WTC11 (cell line): Measurements from ENCODE around the gene MED19. TPM values are rescaled to one million over a fixed set of nuclear protein-coding genes. Genes with fewer than 3 reads are reported as not detected.
A peak's percentile ranks its signal among the peaks of the same experiment; 100 is the strongest.

ENCODE experiments used
- ATAC-seq: fragments of 200-7000 bp; cut with Tn5 transposase; 2 replicates; pipeline ENCODE4 v1.10.0; 2021; ENCODE audit warnings: mild to moderate bottlenecking, moderate library complexity
- CTCF ChIA-PET: fragments of 300-600 bp; sonication (Branson Sonifier 250); formaldehyde crosslinking; loops from one replicate; lab custom pipeline; 2021; ENCODE audit warnings: antibody characterized with exemption; lab: Charles Lee
- POLR2A ChIA-PET: fragments of 350-600 bp; sonication (Branson Sonifier 250); formaldehyde crosslinking; loops from one replicate; lab custom pipeline; 2021; ENCODE audit warnings: antibody characterized with exemption; lab: Charles Lee
- DNase-seq: peaks from one replicate; pipeline ENCODE4 v3.0.0; 2021; ENCODE audit warnings: low spot score
- H3K27ac Mint-ChIP-seq: 2 replicates; pipeline ENCODE4 v1.8.0; 2021; ENCODE audit warnings: mixed read lengths
- H3K27me3 Mint-ChIP-seq: 2 replicates; pipeline ENCODE4 v1.8.0; 2021; ENCODE audit warnings: low read depth, mild to moderate bottlenecking, moderate library complexity, mixed read lengths
- H3K36me3 Mint-ChIP-seq: 2 replicates; pipeline ENCODE4 v1.8.0; 2021; ENCODE audit warnings: mixed read lengths
- H3K4me1 Mint-ChIP-seq: 2 replicates; pipeline ENCODE4 v1.8.0; 2022; ENCODE audit warnings: mixed read lengths
- H3K4me3 Mint-ChIP-seq: 2 replicates; pipeline ENCODE4 v1.8.0; 2021; ENCODE audit warnings: mild to moderate bottlenecking, moderate library complexity, mixed read lengths
- H3K9me3 Mint-ChIP-seq: 2 replicates; pipeline ENCODE4 v1.8.0; 2021; ENCODE audit warnings: mixed read lengths
- ARID4B ChIP-seq: sonication (generic); formaldehyde crosslinking; IDR thresholded peaks from 2 replicates; pipeline ENCODE4 v1.8.0; 2023; ENCODE audit warnings: missing genetic modification reagents, mild to moderate bottlenecking, borderline replicate concordance
- FOXJ3 ChIP-seq: sonication (generic); formaldehyde crosslinking; IDR thresholded peaks from 2 replicates; pipeline ENCODE4 v1.9.0; 2021; ENCODE audit warnings: missing genetic modification reagents, mild to moderate bottlenecking, borderline replicate concordance
- GRHL2 ChIP-seq: fragments of 250-450 bp; sonication (Bioruptor Pico); IDR thresholded peaks from 2 replicates; pipeline ENCODE4 v1.8.0; 2022; ENCODE audit warnings: mild to moderate bottlenecking, moderate library complexity; ENCODE audit not compliant: insufficient replicate concordance, severe bottlenecking
- GTF2I ChIP-seq: fragments of 250-450 bp; sonication (Bioruptor Pico); conservative IDR thresholded peaks from 2 replicates; pipeline ENCODE4 v1.4.0; 2021; ENCODE audit warnings: mild to moderate bottlenecking
- IRF1 ChIP-seq: sonication (generic); formaldehyde crosslinking; IDR thresholded peaks from 2 replicates; pipeline ENCODE4 v1.8.0; 2023; ENCODE audit warnings: missing genetic modification reagents
- KAT7 ChIP-seq: sonication (generic); formaldehyde crosslinking; IDR thresholded peaks from 2 replicates; pipeline ENCODE4 v1.8.1; 2023; ENCODE audit warnings: missing genetic modification reagents, mild to moderate bottlenecking, borderline replicate concordance
- MYBL2 ChIP-seq: sonication (generic); formaldehyde crosslinking; IDR thresholded peaks from 2 replicates; pipeline ENCODE4 v1.8.1; 2023; ENCODE audit warnings: mild to moderate bottlenecking, moderate library complexity, missing genetic modification reagents
- NFYB ChIP-seq: sonication (generic); formaldehyde crosslinking; conservative IDR thresholded peaks from 2 replicates; pipeline ENCODE4 v1.8.0; 2022; ENCODE audit warnings: low read depth, missing genetic modification reagents
- NR1H2 ChIP-seq: sonication (generic); formaldehyde crosslinking; IDR thresholded peaks from 2 replicates; pipeline ENCODE4 v1.9.0; 2021; ENCODE audit warnings: mild to moderate bottlenecking, moderate library complexity, missing genetic modification reagents
- NR3C1 ChIP-seq: sonication (generic); formaldehyde crosslinking; conservative IDR thresholded peaks from 2 replicates; pipeline ENCODE4 v1.8.1; 2023; ENCODE audit warnings: low read depth, mild to moderate bottlenecking, missing genetic modification reagents
- PRDM15 ChIP-seq: sonication (generic); formaldehyde crosslinking; IDR thresholded peaks from 2 replicates; pipeline ENCODE4 v1.8.0; 2022; ENCODE audit warnings: missing genetic modification reagents
- SMAD3 ChIP-seq: sonication (generic); formaldehyde crosslinking; IDR thresholded peaks from 2 replicates; pipeline ENCODE4 v1.8.0; 2022; ENCODE audit warnings: missing genetic modification reagents, mild to moderate bottlenecking, borderline replicate concordance
- TCF7 ChIP-seq: sonication (generic); formaldehyde crosslinking; IDR thresholded peaks from 2 replicates; pipeline ENCODE4 v1.8.0; 2022; ENCODE audit warnings: mild to moderate bottlenecking, low read depth, missing genetic modification reagents, moderate library complexity
- USF2 ChIP-seq: sonication (generic); formaldehyde crosslinking; IDR thresholded peaks from 2 replicates; pipeline ENCODE4 v1.8.1; 2023; ENCODE audit warnings: mild to moderate bottlenecking, missing genetic modification reagents, moderate library complexity
- ZNF263 ChIP-seq: sonication (generic); formaldehyde crosslinking; IDR thresholded peaks from 2 replicates; pipeline ENCODE4 v1.8.1; 2022; ENCODE audit warnings: low read depth, mild to moderate bottlenecking, moderate library complexity, missing genetic modification reagents
- ZNF317 ChIP-seq: sonication (generic); formaldehyde crosslinking; IDR thresholded peaks from 2 replicates; pipeline ENCODE4 v1.8.1; 2023; ENCODE audit warnings: low read depth, mild to moderate bottlenecking, moderate library complexity, missing genetic modification reagents, borderline replicate concordance
- ZNF512 ChIP-seq: sonication (generic); formaldehyde crosslinking; IDR thresholded peaks from 2 replicates; pipeline ENCODE4 v1.8.1; 2022; ENCODE audit warnings: missing genetic modification reagents, borderline replicate concordance
- ZNF532 ChIP-seq: fragments of 250-450 bp; sonication (Bioruptor Pico); IDR thresholded peaks from 2 replicates; pipeline ENCODE4 v1.9.0; 2021; ENCODE audit warnings: mild to moderate bottlenecking, borderline replicate concordance
- total RNA-seq: library from RNA; stranded (reverse); gene quantifications from 3 replicates; pipeline ENCODE4 v1.2.3, GENCODE V29; 2021

The MED19 gene
- total RNA-seq, 1 experiment from 2014 or later = 19.1 TPM

GRCh38 chr11:57704932-57705331 lies 7.1 kb downstream of the MED19 start:
- no peak for TF ChIP-seq ZNF317 (CRISPR knock-in tag)
- TF ChIP-seq ZNF512 = no peak
- TF ChIP-seq IRF1 (CRISPR knock-in tag) = no peak
- no peak for TF ChIP-seq FOXJ3 (CRISPR knock-in tag)
- TF ChIP-seq GRHL2 (CRISPR knock-in tag) = no peak
- Mint-ChIP-seq H3K27ac (peak overlapping the region; percentile 41; the same call in 1 of the 2 replicates), H3K4me3 (no peak overlapping the region), H3K27me3 (no peaks in the 10 kb centered on the region), H3K4me1 (no peaks in the 10 kb centered on the region), H3K36me3 (peaks cover 32% of the 10 kb centered on the region), H3K9me3 (no peaks in the 10 kb centered on the region)
- ChIA-PET POLR2A (interaction anchor here (0.7 kb wide), 1 partner anchor 102 kb away, joined by 5 read pairs; no protein-coding TSS in a partner anchor), CTCF (interaction anchor here (1.8 kb wide), 1 partner anchor 96 kb away, joined by 4 read pairs; no protein-coding TSS in a partner anchor)
- DNase-seq (no peak), ATAC-seq (no peak)

- no peaks in the 10 kb centered on the region for H3K9me3 Mint-ChIP-seq
- DNase-seq (no peak), ATAC-seq (no peak)
- POLR2A ChIA-PET = interaction anchor here (2.4 kb wide), 1 partner anchor 8 kb away, joined by 8 read pairs; the partner anchor contains the start of genes MED19 and TMX2
- no peak overlapping the region for H3K27ac Mint-ChIP-seq
- no peaks in the 10 kb centered on the region for H3K27me3 Mint-ChIP-seq
- CTCF ChIA-PET = interaction anchor here (1.8 kb wide), 1 partner anchor 97 kb away, joined by 4 read pairs; no protein-coding TSS in a partner anchor
- no peak overlapping the region for H3K4me3 Mint-ChIP-seq
- peaks cover 48% of the 10 kb centered on the region for H3K36me3 Mint-ChIP-seq
- no peaks in the 10 kb centered on the region for H3K4me1 Mint-ChIP-seq
- no peak for TF ChIP-seq PRDM15 (CRISPR knock-in tag)
- TF ChIP-seq ZNF532 = no peak
- TF ChIP-seq NR3C1 (CRISPR knock-in tag) = no peak
- TF ChIP-seq FOXJ3 (CRISPR knock-in tag) = no peak
- TF ChIP-seq SMAD3 (CRISPR knock-in tag) = no peak
- no peak for TF ChIP-seq NFYB (CRISPR knock-in tag)
- no peak for TF ChIP-seq USF2 (CRISPR knock-in tag)
- no peak for TF ChIP-seq ZNF263 (CRISPR knock-in tag)
- TF ChIP-seq TCF7 = no peak
- no peak for TF ChIP-seq ARID4B (CRISPR knock-in tag)
- no peak for TF ChIP-seq NR1H2 (CRISPR knock-in tag)
- no peak for TF ChIP-seq MYBL2
- no peak for TF ChIP-seq GTF2I (CRISPR knock-in tag)
- TF ChIP-seq KAT7 (CRISPR knock-in tag) = no peak
These were observed 8.7 kb downstream of the MED19 start for GRCh38 chr11:57703341-57703740.
